Urinary bladder (tissue), 4 donors: ENCODE results near the gene GMEB1. TPM values are rescaled to one million over a fixed set of nuclear protein-coding genes. Genes with fewer than 3 reads are reported as not detected.
"Not testable (repeated sequence)": the region's sequence is repeated elsewhere in the genome, so short reads cannot be mapped to it uniquely, and the experiment has no call there.

ENCODE experiments used
- DNase-seq: peaks from one replicate; pipeline ENCODE4 v3.0.0-alpha.2; 2015; ENCODE audit errors: extremely low spot score
- H3K27ac ChIP-seq: one replicate; pipeline ENCODE4 v1.5.1; 2013; ENCODE audit warnings: low read depth, mild to moderate bottlenecking, moderate library complexity
- H3K36me3 ChIP-seq: one replicate; pipeline ENCODE4 v1.6.1; 2013; ENCODE audit warnings: mild to moderate bottlenecking, moderate library complexity; ENCODE audit not compliant: insufficient read depth
- H3K4me1 ChIP-seq: one replicate; pipeline ENCODE4 v1.6.1; 2013; ENCODE audit warnings: mild to moderate bottlenecking, moderate library complexity; ENCODE audit not compliant: insufficient read depth
- H3K4me3 ChIP-seq: one replicate; pipeline ENCODE4 v1.5.1; 2013; ENCODE audit warnings: low read depth, low read length
- WGBS: extraction: QIAGEN DNeasy Blood & Tissue Kit; methylation state at CpG from one replicate; pipeline ENCODE4 v1.1.7; 2013; 5-methylcytosine and 5-hydroxymethylcytosine counted together
- polyA plus RNA-seq: library from polyadenylated mRNA; stranded (reverse); fragments of 200-250 nt; gene quantifications from one replicate; pipeline ENCODE4 v1.2.3, GENCODE V29; 2013
- total RNA-seq: library from RNA; depleted of rRNA; stranded (reverse); fragments of >200 nt; gene quantifications from one replicate; pipeline ENCODE4 v1.2.3, GENCODE V29; 2014
- donor health status: healthy with polysubstance abuse.
- donor health status: healthy.

The GMEB1 gene
- total and polyA plus RNA-seq, 2 donors, result 7.4 to 8.7 TPM

- WGBS, result 95% methylated on average over 2 of the region's 2 CpGs
- Histone ChIP-seq H3K36me3 (peaks cover 6% of the 10 kb centered on the region), H3K4me1 (no peaks in the 10 kb centered on the region), H3K27ac (no peak overlapping the region), H3K4me3 (no peak overlapping the region)
- no peak for DNase-seq
Measured at GRCh38 chr1:28716336-28716735, 47.8 kb downstream of the GMEB1 start.

- no peak for DNase-seq
- 96% methylated on average over 1 of the region's 1 CpG for WGBS
- no peaks in the 10 kb centered on the region for H3K4me1 ChIP-seq
- peaks cover 6% of the 10 kb centered on the region for H3K36me3 ChIP-seq
- H3K4me3 ChIP-seq, result no peak overlapping the region
- H3K27ac ChIP-seq, result no peak overlapping the region
Measured at GRCh38 chr1:28718166-28718565, 49.6 kb downstream of the GMEB1 start.

DNA sequence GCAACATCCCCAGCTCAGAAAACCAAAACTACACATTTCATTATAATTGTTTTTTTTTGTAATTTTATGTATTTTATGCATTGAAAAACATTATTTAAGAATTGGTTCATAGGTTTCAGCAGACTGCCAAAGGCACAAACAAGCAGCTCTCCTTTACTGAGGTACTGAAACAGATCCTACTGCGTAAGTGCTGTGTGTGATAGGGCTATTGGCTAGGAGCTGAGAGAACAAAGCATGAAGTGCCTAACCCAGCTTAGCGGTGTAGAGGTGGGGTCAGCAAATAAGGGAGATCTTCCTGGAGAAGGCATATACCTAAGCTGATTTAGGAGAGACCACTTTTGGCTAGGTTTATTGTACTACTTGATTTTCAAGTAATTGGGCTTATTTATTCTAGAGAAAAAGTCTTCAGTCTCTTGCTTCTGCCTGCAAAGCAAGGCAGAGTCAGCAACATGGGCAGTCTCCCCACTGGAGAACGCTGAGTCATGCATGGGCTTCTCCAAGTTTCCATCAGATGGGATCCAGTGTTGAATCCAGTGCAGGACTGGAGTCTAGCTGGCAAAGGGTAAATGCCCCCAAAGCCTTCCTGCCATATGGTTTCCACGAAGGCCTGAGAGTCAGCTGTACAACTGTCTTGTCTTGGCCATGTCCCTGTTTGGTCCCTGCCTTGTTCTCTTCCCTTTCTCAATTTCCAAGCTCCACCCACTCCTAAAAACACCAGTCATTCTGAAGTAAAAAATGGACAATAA is 50.2 kb downstream of the GMEB1 start:
- WGBS, result 66% methylated on average over 4 of the region's 4 CpGs
- H3K36me3 ChIP-seq, result peaks cover 6% of the 10 kb centered on the region

DNA sequence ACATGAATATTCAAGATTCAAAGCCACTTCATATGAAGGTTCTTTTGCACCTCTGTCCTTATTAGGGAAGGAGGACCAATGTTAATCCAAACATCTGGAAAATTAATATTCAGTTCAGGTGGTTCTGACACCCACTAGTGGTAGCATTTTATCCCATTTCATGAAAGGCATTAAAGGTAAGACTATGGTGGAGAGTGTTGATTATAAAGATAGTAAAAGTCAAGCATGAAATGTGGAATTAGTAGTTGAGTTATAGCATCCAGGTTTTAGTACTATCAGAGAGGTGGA is 50.7 kb downstream of the GMEB1 start:
- Histone ChIP-seq H3K4me3 (no peak overlapping the region), H3K4me1 (no peaks in the 10 kb centered on the region), H3K36me3 (peaks cover 2% of the 10 kb centered on the region), H3K27ac (no peak overlapping the region)
- DNase-seq, result no peak

More for the DNA sequence above, 50.2 kb downstream of the GMEB1 start:
- H3K27ac ChIP-seq, result no peak overlapping the region
- DNase-seq, result no peak
- H3K4me1 ChIP-seq, result no peaks in the 10 kb centered on the region
- no peak overlapping the region for H3K4me3 ChIP-seq

- WGBS, result 81% methylated on average over 5 of the region's 5 CpGs
- no peak overlapping the region for H3K4me3 ChIP-seq
- H3K36me3 ChIP-seq, result no peaks in the 10 kb centered on the region
- DNase-seq, result no peak
- no peak overlapping the region for H3K27ac ChIP-seq
- H3K4me1 ChIP-seq, result no peaks in the 10 kb centered on the region
Measured at GRCh38 chr1:28720376-28720775, 51.8 kb downstream of the GMEB1 start.

GRCh38 chr1:28721927-28722326 is 53.3 kb downstream of the GMEB1 start:
- 94% methylated on average over 18 of the region's 18 CpGs for WGBS
- not testable (repeated sequence) for H3K36me3 ChIP-seq, DNase-seq, H3K27ac ChIP-seq, H3K4me1 ChIP-seq, H3K4me3 ChIP-seq

DNA sequence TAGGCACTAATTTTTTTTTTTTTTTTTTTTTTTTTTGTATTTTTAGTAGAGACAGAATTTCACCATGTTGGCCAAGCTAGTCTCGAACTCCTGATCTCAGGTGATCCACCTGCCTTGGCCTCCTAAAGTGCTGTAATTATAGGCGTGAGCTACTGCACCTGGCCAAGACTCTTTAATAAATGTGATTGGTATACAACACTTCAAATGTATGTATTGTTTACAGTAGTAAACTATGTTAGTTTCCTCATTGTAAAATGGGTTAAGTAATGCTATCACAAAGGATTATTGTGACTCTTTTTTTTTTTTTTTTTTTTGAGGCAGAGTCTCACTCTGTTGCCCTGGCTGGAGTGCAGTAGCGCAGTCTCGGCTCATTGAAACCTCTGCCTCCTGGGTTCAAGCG is 56.8 kb downstream of the GMEB1 start:
- H3K4me1 ChIP-seq, DNase-seq, H3K36me3 ChIP-seq, H3K27ac ChIP-seq, H3K4me3 ChIP-seq: not testable (repeated sequence)
- 90% methylated on average over 5 of the region's 5 CpGs for WGBS

- Histone ChIP-seq H3K4me3 (peak overlapping the region; percentile 29), H3K4me1 (no peaks in the 10 kb centered on the region), H3K27ac (peak overlapping the region; percentile 73), H3K36me3 (no peaks in the 10 kb centered on the region)
- 5% methylated on average over 15 of the region's 15 CpGs for WGBS
- DNase-seq, result no peak
Measured at GRCh38 chr1:28735961-28736449, 67.4 kb downstream of the GMEB1 start.

DNA sequence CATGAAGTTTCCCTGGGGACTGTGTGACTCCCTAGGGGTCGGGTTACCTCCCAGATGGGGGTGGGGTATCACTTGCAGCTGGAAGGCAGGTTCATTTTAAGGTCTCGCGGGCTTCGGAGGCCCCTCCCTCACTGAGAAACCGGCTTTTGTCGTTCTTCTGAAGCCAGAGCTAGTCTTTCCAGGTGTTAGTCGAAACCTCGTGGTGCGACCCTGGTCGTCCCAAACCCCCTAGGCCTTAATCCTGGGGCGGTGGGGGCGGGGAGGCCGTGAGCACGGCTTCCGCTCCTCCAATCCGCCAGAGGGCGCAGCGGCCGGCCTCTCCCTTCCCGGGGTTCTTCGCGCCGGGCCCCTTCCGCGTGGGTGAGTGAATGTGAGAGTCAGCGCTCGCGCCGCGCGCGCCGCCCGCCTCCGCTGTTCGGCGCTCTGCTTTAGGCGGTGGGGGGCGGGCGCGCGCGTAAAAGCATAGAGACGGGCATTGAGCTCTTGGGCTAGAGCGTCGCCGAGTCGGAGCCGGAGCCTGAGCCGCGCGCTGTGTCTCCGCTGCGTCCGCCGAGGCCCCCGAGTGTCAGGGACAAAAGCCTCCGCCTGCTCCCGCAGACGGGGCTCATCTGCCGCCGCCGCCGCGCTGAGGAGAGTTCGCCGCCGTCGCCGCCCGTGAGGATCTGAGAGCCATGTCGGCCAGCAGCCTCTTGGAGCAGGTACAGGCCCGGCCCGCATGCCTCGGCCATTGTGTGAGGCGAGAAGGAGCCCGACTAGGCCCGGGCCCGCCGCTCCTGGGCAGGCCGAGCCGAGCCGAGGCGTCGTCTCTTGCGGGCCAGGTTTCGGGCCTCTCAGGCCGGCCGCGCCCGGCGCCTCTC is 68.1 kb downstream of the GMEB1 start, which contains the start of gene YTHDF2:
YTHDF2 (plus strand) TSS at position 491 of the 857 bp plus-strand sequence; CDS start at position 672, 181 bp downstream.
- Histone ChIP-seq H3K4me1 (no peaks in the 10 kb centered on the region), H3K36me3 (no peaks in the 10 kb centered on the region), H3K27ac (peak within 1 kb of the TSS; percentile 98), H3K4me3 (peak within 1 kb of the TSS; percentile 93)
- DNase-seq, result peak; percentile 90
- WGBS, result under 1% methylated on average over 92 of the region's 92 CpGs

- H3K4me3 ChIP-seq, result peak overlapping the region; percentile 93
- H3K36me3 ChIP-seq, result no peaks in the 10 kb centered on the region
- WGBS, result under 1% methylated on average over 53 of the region's 53 CpGs
- no peaks in the 10 kb centered on the region for H3K4me1 ChIP-seq
- H3K27ac ChIP-seq, result peak overlapping the region; percentile 98
- DNase-seq, result no peak
Measured at GRCh38 chr1:28737307-28738132, 68.9 kb downstream of the GMEB1 start.

DNA sequence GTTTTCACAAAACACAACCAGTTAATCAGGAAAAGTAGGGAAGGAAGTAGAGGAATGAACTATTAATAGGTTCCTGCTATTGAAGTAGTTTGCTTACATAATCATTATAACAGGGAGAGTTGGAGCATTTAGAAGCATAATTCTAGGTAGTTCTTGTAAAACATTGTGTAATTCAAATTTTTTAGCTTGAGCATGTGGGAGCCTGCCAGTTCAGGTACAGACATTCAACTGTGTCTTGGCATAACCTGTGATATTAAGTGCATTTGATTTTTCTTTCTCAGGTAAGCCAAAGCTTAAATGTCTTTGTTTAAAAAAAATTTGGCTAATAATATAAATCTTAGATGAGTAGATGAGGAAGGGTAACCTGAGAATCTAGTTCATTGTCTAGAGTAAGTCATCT is 71.5 kb downstream of the GMEB1 start:
- Histone ChIP-seq H3K36me3 (peaks cover 4% of the 10 kb centered on the region), H3K4me3 (no peak overlapping the region), H3K27ac (no peak overlapping the region), H3K4me1 (no peaks in the 10 kb centered on the region)
- no peak for DNase-seq

DNA sequence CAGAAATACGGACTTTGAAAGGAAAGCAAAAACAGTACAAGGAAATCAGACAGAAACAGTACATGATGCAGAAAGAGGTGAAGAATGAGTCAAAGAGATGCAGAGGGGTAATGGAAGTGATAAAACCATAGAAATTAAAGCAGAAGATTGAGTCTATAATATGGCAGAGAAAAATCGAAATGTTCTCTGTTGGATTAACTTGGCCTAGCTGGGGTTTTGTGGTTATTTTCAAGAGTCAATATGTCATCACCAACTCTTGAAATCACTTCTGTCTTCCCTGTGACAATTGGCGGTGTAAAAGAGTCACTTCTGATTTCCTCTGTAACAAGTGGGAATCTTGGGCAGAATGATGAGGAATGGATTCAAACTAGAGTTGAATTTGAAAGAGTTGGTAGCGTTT is 75.6 kb downstream of the GMEB1 start:
- no peaks in the 10 kb centered on the region for H3K4me1 ChIP-seq
- no peak for DNase-seq
- no peak overlapping the region for H3K27ac ChIP-seq
- no peak overlapping the region for H3K4me3 ChIP-seq
- WGBS, result 65% methylated on average over 4 of the region's 4 CpGs
- H3K36me3 ChIP-seq, result peaks cover 5% of the 10 kb centered on the region

- Histone ChIP-seq H3K4me3 (no peak overlapping the region), H3K27ac (no peak overlapping the region), H3K4me1 (peaks cover under 1% of the 10 kb centered on the region), H3K36me3 (peaks cover 5% of the 10 kb centered on the region)
- DNase-seq, result no peak
- WGBS, result 98% methylated on average over 6 of the region's 6 CpGs
Measured at GRCh38 chr1:28745653-28746173, 77.1 kb downstream of the GMEB1 start.
